T-helper 9 cell (primary cell): ENCODE measurements around the gene ACE2.
"Not testable (repeated sequence)": the region's sequence is repeated elsewhere in the genome, so short reads cannot be mapped to it uniquely, and the experiment has no call there.

Experiments
- DNase-seq: peaks from one replicate; pipeline ENCODE4 v3.0.0-alpha.2; 2020
- total RNA-seq, 2 donors: gene quantifications; one replicate each; lab custom pipeline; 2026; lab: John Stamatoyannopoulos, UW

ACE2 gene
- total RNA-seq = 0 to 0.07 reads per million in 2 donors

DNA sequence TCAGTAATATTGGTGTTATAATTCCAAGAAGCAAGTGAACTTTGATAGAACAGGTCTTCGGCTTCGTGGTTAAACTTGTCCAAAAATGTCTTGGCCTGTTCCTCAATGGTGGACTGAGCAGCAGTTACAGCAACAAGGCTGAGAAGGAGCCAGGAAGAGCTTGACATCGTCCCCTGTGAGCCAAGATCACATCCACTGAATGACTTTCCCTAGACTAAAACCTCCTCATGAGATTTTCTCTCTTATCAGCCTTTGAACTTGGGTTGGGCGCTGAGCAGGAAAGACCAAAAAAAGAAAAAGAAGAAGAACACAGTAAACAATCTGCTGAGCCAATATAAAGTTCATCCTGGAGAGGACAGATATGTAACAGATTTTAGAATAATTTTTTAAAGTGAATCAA lies at the start of gene ACE2:
Gene ACE2, minus strand, starts transcription at position 216 of the 400 bp plus-strand sequence. Its CDS starts 49 bp downstream, at position 167.
- DNase-seq = no peak

- not testable (repeated sequence) for DNase-seq
Observed at GRCh38 chrX:15647510-15647909, 46.8 kb upstream of the ACE2 start.

GRCh38 chrX:15646543-15646942 lies 45.8 kb upstream of the ACE2 start:
- no peak for DNase-seq

- DNase-seq = no peak
Observed at GRCh38 chrX:15646031-15646430, 45.3 kb upstream of the ACE2 start.

DNA sequence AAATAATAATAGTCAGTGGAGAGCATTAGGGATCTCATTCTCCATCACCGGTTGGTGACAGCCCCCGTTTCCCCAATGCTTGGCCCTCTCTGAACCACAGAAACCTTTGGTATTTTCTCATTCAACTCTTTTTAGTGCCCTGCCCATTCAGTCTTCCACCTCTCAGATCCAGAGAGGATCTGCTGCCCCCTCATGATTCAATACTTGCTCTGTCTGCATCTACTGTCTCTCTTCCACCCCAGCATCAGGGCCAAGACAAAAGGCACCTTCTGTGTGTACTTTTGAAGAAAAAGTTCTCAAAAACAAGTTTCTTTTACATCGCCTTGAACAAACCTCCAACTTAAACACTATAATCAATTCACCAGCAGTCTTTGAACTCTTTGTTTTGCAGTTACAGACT lies 44.5 kb upstream of the ACE2 start:
- DNase-seq = no peak

GRCh38 chrX:15644560-15644872 lies 43.8 kb upstream of the ACE2 start:
- DNase-seq = no peak

DNA sequence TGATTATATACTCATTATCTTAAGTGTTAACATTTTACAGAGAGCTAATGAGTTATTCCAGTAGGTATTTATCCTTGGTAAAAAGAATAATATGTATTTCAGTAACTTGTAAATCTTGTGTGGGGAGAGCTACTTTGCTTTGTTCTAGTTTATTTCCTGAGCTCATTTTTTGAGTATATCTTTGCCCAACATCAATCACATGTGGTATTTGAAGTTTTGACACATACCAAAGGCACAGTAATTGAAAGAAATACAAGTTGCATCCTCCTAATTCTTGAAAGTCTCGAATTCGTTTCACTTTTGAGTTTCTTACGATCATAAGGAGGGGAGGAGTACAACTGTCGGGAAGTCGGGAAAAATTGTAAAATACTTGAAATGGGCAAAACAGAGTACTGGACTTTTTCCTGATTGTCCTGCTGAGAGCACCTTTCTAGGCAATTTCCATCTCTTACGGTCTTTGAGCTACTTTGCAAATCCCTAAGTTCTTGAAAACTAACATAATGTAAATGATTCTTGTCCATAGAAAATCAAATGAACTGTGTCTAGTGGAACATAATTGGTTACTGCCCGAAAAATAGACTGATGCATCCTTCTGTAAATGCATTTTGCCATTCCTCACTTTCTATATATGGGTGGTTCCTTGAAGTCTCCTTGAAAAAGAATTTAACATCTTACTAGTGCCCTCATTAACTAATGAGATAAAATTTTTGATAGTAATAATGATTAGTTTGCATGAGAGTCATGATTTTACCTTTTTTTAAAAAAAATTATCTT lies 43.2 kb upstream of the ACE2 start:
- no peak for DNase-seq

DNA sequence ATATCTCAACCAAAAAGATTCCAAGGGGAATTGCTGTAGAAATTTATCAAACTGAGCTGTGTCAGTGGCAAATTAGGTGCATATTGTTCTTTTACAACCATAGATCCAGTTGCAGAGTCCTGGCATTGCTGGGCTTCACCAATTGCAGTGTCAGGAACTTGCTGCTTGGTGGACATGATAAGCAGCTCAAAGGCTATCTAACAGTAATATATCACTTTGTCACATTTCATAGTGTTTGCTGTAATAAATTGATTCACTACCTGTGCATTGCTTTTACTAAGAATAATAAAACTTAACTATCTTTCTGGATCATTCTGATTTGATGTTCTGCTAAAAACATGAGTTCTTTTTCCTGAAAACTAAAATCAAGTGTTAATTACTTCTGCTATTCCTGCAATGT lies 30.9 kb upstream of the ACE2 start:
- no peak for DNase-seq

- DNase-seq = no peak
Observed at GRCh38 chrX:15623054-15623453, 22.3 kb upstream of the ACE2 start.

GRCh38 chrX:15619053-15619755 lies 18.4 kb upstream of the ACE2 start:
- no peak for DNase-seq

DNA sequence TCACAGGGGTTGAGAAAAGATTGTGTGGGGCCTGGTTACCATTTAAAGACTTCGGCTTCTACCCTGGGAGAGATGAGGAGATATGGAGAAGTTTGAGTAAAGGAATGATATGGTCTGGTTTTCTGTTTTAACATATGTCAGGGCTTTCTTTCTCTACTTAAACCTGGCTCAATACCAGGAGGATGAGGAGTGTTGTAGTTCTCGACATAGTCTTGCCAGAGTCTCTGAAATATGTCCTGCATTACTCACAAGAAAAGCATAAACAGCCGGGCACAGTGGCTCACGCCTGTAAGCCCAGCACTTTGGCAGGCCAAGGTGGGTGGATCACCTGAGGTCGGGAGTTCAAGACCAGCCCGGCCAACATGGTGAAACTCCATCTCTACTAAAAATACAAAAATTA lies 16.4 kb upstream of the ACE2 start:
- no peak for DNase-seq

- DNase-seq = no peak
Observed at GRCh38 chrX:15616531-15616930, 15.8 kb upstream of the ACE2 start.

DNA sequence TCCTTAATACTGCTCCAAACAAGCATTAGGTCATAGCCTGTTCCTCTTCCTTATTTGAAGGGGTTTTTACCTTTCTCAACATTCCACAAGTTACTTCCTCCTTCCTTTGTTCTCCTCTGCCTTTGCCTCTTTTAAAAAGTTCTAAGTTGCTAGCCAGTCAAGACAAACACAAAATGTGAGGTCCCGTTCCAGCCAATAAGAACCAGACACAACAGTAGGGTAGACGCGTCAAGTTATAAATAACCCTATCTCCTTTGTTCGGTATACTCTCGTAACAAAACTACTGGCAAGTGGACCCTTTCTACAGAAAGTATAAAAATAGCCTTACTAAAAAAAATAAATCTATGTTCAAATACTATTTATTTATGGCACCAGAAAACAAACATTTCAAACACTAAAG lies 6.3 kb upstream of the ACE2 start:
- DNase-seq = no peak

DNA sequence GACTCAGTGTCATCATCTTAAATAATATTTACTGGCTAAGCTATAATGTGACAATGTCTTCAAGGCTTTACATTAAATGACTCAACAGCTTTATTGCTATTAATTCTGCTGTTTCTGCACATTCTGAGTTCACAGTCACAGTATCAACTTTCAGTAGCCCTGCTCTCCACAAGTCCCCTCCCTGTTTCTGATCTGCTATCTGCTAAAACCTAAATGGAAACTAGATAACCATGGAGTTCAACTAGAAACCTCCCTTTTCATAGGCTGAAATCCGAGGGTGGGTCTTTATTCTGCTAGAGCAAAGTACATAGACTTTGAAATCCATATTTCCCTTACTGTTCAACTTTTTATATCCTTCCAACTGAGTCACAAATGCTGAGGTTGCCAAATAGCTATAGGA lies 5.4 kb upstream of the ACE2 start:
- DNase-seq = no peak

GRCh38 chrX:15605226-15605625 lies 4.5 kb upstream of the ACE2 start:
- DNase-seq = no peak

DNA sequence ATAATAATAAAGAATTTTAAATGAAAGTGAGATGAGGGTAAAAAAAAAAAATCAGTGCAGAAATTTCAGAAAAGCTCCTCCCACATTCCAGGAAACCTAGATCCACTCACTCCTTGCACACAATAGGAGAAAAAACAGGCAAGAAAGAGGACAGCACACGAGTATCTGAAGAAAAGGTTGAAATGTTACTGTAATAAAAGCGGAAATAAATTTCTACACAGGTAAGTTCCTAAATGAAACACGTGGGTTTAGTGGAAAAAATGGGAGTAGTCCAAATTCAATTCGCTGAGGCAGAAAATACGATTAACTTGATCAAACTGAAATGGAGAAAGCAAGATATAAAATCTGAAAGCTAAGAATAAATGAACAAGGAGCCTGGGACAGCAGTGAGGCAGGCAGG lies 2.0 kb upstream of the ACE2 start:
- DNase-seq = no peak

GRCh38 chrX:15601932-15602331 lies 1.2 kb upstream of the ACE2 start:
- DNase-seq = no peak

DNA sequence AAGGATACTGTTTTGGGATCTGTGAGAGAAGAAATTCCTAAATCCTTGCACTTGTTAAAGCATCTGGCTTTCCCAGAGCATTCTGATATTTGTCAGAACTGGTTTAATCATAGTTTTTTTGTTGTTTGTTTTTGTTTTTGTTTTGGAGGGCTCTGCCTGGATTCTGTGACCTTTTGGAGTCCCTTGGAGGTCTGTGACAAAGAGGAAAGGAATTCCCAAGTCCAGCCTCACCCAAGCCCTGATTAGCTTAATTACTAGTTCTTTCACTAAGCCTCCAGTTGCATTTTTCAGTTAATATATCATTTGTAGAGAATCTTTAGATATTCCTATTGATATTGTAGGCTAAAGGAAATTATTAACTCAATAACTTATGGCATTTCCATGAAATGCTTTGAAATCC lies 711 bp downstream of the ACE2 start:
- no peak for DNase-seq

DNA sequence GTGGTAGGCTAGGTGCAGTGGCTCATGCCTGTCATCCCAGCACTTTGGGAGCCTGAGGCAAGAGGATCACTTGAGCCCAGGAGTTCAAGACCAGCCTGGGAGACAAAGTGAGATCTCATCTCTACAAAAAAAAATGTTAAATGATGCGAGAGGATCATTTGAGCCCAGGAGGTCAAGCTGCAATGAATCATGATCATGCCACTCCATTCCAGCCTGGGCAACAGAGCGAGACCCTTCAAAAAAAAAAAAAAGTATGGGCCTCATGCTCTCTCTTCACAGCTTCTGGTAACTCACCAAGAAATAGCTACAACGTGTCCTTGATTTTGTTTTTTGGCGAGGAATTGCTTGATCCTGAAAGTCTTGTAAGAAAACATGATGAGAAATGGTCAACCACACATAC lies 1.3 kb downstream of the ACE2 start:
- DNase-seq = no peak

DNA sequence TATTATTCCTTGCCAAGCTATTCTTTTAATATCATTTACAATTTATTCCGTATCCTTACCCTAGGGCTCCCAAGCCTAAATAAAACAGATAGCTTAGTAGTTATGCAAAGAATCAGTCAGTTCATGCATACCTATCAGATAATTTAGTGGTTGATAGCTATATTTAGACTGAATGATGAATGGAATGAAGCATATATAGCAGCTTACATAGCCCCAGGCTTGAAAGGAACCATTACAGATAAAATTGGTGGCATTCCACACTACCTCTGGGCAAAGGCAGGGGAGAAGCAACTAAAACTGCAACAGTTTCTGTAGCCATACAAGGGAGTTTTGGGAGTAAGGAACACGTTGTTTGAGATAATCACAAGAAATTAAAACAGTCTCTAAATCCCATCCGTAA lies 2.7 kb downstream of the ACE2 start:
- no peak for DNase-seq

- no peak for DNase-seq
Observed at GRCh38 chrX:15594371-15594770, 6.4 kb downstream of the ACE2 start.

GRCh38 chrX:15579778-15580747 lies 20.7 kb downstream of the ACE2 start:
- DNase-seq = no peak

GRCh38 chrX:15576019-15576418 lies 24.7 kb downstream of the ACE2 start:
- no peak for DNase-seq
